H9 (cell line): ENCODE data around the gene CALR. TPM values are rescaled to one million over a fixed set of nuclear protein-coding genes. Genes with fewer than 3 reads are reported as not detected.
"Not testable (repeated sequence)": the region's sequence is repeated elsewhere in the genome, so short reads cannot be mapped to it uniquely, and the experiment has no call there.

ENCODE experiments used
- DNase-seq: peaks from one replicate; pipeline ENCODE4 v3.0.0-alpha.2; 2017
- H2AFZ ChIP-seq: one replicate; pipeline ENCODE4 v1.6.1; 2013; ENCODE audit warnings: mild to moderate bottlenecking, low read length, control low read depth, moderate library complexity
- H2AK5ac ChIP-seq: 2 replicates; pipeline ENCODE4 v1.6.1; 2013; ENCODE audit warnings: low read length, control low read depth, mixed read lengths; ENCODE audit not compliant: insufficient read length
- H2BK120ac ChIP-seq: one replicate; pipeline ENCODE4 v1.6.1; 2013; ENCODE audit warnings: low read depth, mild to moderate bottlenecking, low read length, control low read depth, inconsistent platforms; ENCODE audit not compliant: poor library complexity, severe bottlenecking
- H2BK12ac ChIP-seq: 2 replicates; pipeline ENCODE4 v1.6.1; 2013; ENCODE audit warnings: low read length, control low read depth, mixed read lengths, low read depth; ENCODE audit not compliant: insufficient read length
- H2BK15ac ChIP-seq: 2 replicates; pipeline ENCODE4 v1.6.1; 2013; ENCODE audit warnings: low read depth, low read length, control low read depth
- H2BK20ac ChIP-seq: one replicate; pipeline ENCODE4 v1.6.1; 2013; ENCODE audit warnings: low read depth, mild to moderate bottlenecking, low read length, control low read depth, inconsistent platforms; ENCODE audit not compliant: poor library complexity, severe bottlenecking
- H2BK5ac ChIP-seq: 2 replicates; pipeline ENCODE4 v1.6.1; 2013; ENCODE audit warnings: low read length, control low read depth, mixed read lengths; ENCODE audit not compliant: insufficient read length
- H3K14ac ChIP-seq: 2 replicates; pipeline ENCODE4 v1.6.1; 2013; ENCODE audit warnings: low read length, control low read depth; ENCODE audit not compliant: insufficient read depth
- H3K18ac ChIP-seq: 2 replicates; pipeline ENCODE4 v1.6.1; 2013; ENCODE audit warnings: low read depth, mild to moderate bottlenecking, mixed read lengths, low read length, control low read depth; ENCODE audit not compliant: insufficient read length
- H3K23ac ChIP-seq: 2 replicates; pipeline ENCODE4 v1.6.1; 2013; ENCODE audit warnings: low read length, control low read depth, mixed read lengths, low read depth; ENCODE audit not compliant: insufficient read length
- H3K23me2 ChIP-seq: 2 replicates; pipeline ENCODE4 v1.6.1; 2013; ENCODE audit warnings: low read depth, mild to moderate bottlenecking, mixed read lengths, low read length, control low read depth; ENCODE audit not compliant: insufficient read length, poor library complexity, severe bottlenecking
- H3K27ac ChIP-seq: 2 replicates; pipeline ENCODE4 v1.5.1; 2013; ENCODE audit warnings: low read length, control low read depth, mixed read lengths, low read depth; ENCODE audit not compliant: insufficient read length
- H3K27me3 ChIP-seq: 2 replicates; pipeline ENCODE4 v1.6.1; 2013; ENCODE audit warnings: low read length, control low read depth, inconsistent platforms; ENCODE audit not compliant: insufficient read depth
- H3K4ac ChIP-seq: 2 replicates; pipeline ENCODE4 v1.6.1; 2013; ENCODE audit warnings: low read depth, mild to moderate bottlenecking, control low read depth, inconsistent platforms, low read length, moderate library complexity
- H3K4me1 ChIP-seq: 2 replicates; pipeline ENCODE4 v1.6.1; 2013; ENCODE audit warnings: low read length, control low read depth, inconsistent platforms; ENCODE audit not compliant: insufficient read depth
- H3K4me2 ChIP-seq: 2 replicates; pipeline ENCODE4 v1.6.1; 2013; ENCODE audit warnings: low read length, control low read depth, mixed read lengths; ENCODE audit not compliant: insufficient read length, insufficient read depth
- H3K56ac ChIP-seq: 2 replicates; pipeline ENCODE4 v1.6.1; 2013; ENCODE audit warnings: low read depth, mild to moderate bottlenecking, mixed read lengths, low read length, control low read depth; ENCODE audit not compliant: insufficient read length
- H3K79me1 ChIP-seq: 2 replicates; pipeline ENCODE4 v1.6.1; 2013; ENCODE audit warnings: low read depth, mild to moderate bottlenecking, moderate library complexity, low read length, control low read depth, inconsistent platforms; ENCODE audit not compliant: insufficient read depth, poor library complexity, severe bottlenecking
- H3K79me2 ChIP-seq: 2 replicates; pipeline ENCODE4 v1.6.1; 2013; ENCODE audit warnings: low read length, control low read depth, inconsistent platforms; ENCODE audit not compliant: insufficient read depth
- H3K9ac ChIP-seq: 2 replicates; pipeline ENCODE4 v1.6.1; 2013; ENCODE audit warnings: low read length, control low read depth, mixed read lengths; ENCODE audit not compliant: insufficient read length; ENCODE audit errors: extremely low read depth
- H3K9me3 ChIP-seq: one replicate; pipeline ENCODE4 v1.6.1; 2013; ENCODE audit warnings: low read depth, low read length, inconsistent platforms; ENCODE audit not compliant: control insufficient read depth
- H3T11ph ChIP-seq: one replicate; pipeline ENCODE4 v1.6.1; 2013; ENCODE audit warnings: mild to moderate bottlenecking, low read length, control low read depth, inconsistent platforms
- H4K20me1 ChIP-seq: one replicate; pipeline ENCODE4 v1.6.1; 2013; ENCODE audit not compliant: control insufficient read depth, insufficient read length, insufficient read depth
- H4K5ac ChIP-seq: 2 replicates; pipeline ENCODE4 v1.6.1; 2013; ENCODE audit warnings: low read depth, mild to moderate bottlenecking, mixed read lengths, low read length, control low read depth; ENCODE audit not compliant: insufficient read length
- H4K8ac ChIP-seq: replicated peaks from 2 replicates; pipeline ENCODE4 v1.6.1; 2013; ENCODE audit warnings: low read length, control low read depth, mixed read lengths, low read depth; ENCODE audit not compliant: insufficient read length
- H4K91ac ChIP-seq: 2 replicates; pipeline ENCODE4 v1.6.1; 2013; ENCODE audit warnings: low read depth, mild to moderate bottlenecking, moderate library complexity, mixed read lengths, low read length, control low read depth; ENCODE audit not compliant: insufficient read length
- H3K27ac Mint-ChIP-seq, 3 experiments: 2 replicates in 2 of 3; 3 replicates in 1 of 3; pipeline ENCODE4 v1.8.0; 2020 to 2021; ENCODE audit warnings: mixed read lengths in 3 of 3, mild to moderate bottlenecking in 1 of 3, moderate library complexity in 1 of 3
- H3K27me3 Mint-ChIP-seq: 2 replicates; pipeline ENCODE4 v1.8.0; 2021; ENCODE audit warnings: low read depth, mild to moderate bottlenecking, moderate library complexity, mixed read lengths
- H3K36me3 Mint-ChIP-seq, 3 experiments: 2 replicates in 2 of 3; 3 replicates in 1 of 3; pipeline ENCODE4 v1.8.0; 2020 to 2021; ENCODE audit warnings: low read depth in 3 of 3, mixed read lengths in 3 of 3; ENCODE audit not compliant: insufficient read depth in 1 of 3
- H3K4me1 Mint-ChIP-seq, 2 experiments: 2 replicates each; pipeline ENCODE4 v1.8.0; 2020; ENCODE audit warnings: mixed read lengths in 2 of 2
- H3K4me3 Mint-ChIP-seq, 2 experiments: 2 replicates in 1 of 2; 3 replicates in 1 of 2; pipeline ENCODE4 v1.8.0; 2020 to 2021; ENCODE audit warnings: mild to moderate bottlenecking in 2 of 2, mixed read lengths in 2 of 2, moderate library complexity in 1 of 2
- H3K9me3 Mint-ChIP-seq, 2 experiments: 2 replicates in 1 of 2; 3 replicates in 1 of 2; pipeline ENCODE4 v1.8.0; 2020; ENCODE audit warnings: mild to moderate bottlenecking in 2 of 2, mixed read lengths in 2 of 2, moderate library complexity in 1 of 2
- WGBS: extraction: QIAGEN DNeasy Blood & Tissue Kit; methylation state at CpG from one replicate; pipeline ENCODE4 v1.1.7; 2013; ENCODE audit warnings: missing lambda C conversion rate, low lambda C conversion rate, mixed read lengths; ENCODE audit not compliant: insufficient read length; ENCODE audit errors: extremely low coverage; 5-methylcytosine and 5-hydroxymethylcytosine counted together
- total RNA-seq: library from RNA; stranded (reverse); gene quantifications from 2 replicates; pipeline ENCODE4 v1.2.1, GENCODE V29; 2021
- TF ChIP-seq, protein P1 (sequence below): fragments of 200-600 bp; sonication (generic); conservative IDR thresholded peaks from 3 replicates; pipeline ENCODE4 v1.8.0; 2021; ENCODE audit warnings: antibody characterized with exemption, mild to moderate bottlenecking

The CALR gene
- total RNA-seq, 1 experiment from 2014 or later: 887 TPM

- no CpG with 5 or more reads among the region's 17 CpGs for WGBS
- TF ChIP-seq, protein P1, sequence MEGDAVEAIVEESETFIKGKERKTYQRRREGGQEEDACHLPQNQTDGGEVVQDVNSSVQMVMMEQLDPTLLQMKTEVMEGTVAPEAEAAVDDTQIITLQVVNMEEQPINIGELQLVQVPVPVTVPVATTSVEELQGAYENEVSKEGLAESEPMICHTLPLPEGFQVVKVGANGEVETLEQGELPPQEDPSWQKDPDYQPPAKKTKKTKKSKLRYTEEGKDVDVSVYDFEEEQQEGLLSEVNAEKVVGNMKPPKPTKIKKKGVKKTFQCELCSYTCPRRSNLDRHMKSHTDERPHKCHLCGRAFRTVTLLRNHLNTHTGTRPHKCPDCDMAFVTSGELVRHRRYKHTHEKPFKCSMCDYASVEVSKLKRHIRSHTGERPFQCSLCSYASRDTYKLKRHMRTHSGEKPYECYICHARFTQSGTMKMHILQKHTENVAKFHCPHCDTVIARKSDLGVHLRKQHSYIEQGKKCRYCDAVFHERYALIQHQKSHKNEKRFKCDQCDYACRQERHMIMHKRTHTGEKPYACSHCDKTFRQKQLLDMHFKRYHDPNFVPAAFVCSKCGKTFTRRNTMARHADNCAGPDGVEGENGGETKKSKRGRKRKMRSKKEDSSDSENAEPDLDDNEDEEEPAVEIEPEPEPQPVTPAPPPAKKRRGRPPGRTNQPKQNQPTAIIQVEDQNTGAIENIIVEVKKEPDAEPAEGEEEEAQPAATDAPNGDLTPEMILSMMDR: no peak
- no peak for DNase-seq
These were observed 36.9 kb downstream of the CALR start for GRCh38 chr19:12975221-12975741.

DNA sequence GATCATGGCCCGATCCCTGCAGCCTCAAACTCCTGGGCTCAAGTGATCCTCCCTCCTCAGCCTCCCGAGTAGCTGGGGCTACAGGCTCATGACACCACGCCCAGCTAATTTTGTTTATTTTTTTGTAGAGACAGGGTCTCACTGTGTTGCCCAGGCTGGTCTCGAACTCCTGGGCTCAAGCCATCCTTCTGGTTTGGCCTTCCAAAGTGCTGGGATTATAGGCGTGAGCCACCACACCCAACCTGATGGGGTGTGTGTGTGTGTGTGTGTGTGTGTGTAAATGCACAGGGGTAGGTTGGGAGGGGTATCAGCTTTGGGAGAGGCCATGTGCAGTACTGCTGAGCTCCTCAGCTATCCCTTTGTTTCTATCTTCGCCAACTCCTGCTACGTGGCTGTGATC lies 37.7 kb downstream of the CALR start:
- H4K8ac ChIP-seq, H3K4ac ChIP-seq, H3K4me1 ChIP-seq, H3K79me2 ChIP-seq, H2BK120ac ChIP-seq, H3K56ac ChIP-seq, H2BK15ac ChIP-seq, H3T11ph ChIP-seq, H4K5ac ChIP-seq, H3K36me3 Mint-ChIP-seq, H4K91ac ChIP-seq, H3K9me3 Mint-ChIP-seq, DNase-seq, H2AK5ac ChIP-seq, H3K27ac ChIP-seq, H2BK5ac ChIP-seq, H3K27me3 ChIP-seq, H3K23ac ChIP-seq, H3K18ac ChIP-seq, H3K23me2 ChIP-seq, H3K79me1 ChIP-seq, H2BK20ac ChIP-seq, H3K4me2 ChIP-seq, H2AFZ ChIP-seq, H3K4me3 Mint-ChIP-seq, H3K27ac Mint-ChIP-seq, H3K4me1 Mint-ChIP-seq, H3K9ac ChIP-seq, H3K14ac ChIP-seq, H4K20me1 ChIP-seq, H3K9me3 ChIP-seq, H2BK12ac ChIP-seq: not testable (repeated sequence)
- H3K27me3 Mint-ChIP-seq: peaks cover 29% of the 10 kb centered on the region
- WGBS: no CpG with 5 or more reads among the region's 7 CpGs

More at GRCh38 chr19:12975221-12975741, 36.9 kb downstream of the CALR start:
- H3K4me1 ChIP-seq: no peaks in the 10 kb centered on the region
- H3K27me3 ChIP-seq: no peaks in the 10 kb centered on the region
- H3K79me1 ChIP-seq: no peaks in the 10 kb centered on the region
- peaks cover 35% of the 10 kb centered on the region for H3K27me3 Mint-ChIP-seq
- H3K23ac ChIP-seq: no peak overlapping the region
- H2BK20ac ChIP-seq: no peak overlapping the region
- H3K56ac ChIP-seq: no peak overlapping the region
- H3K79me2 ChIP-seq: no peaks in the 10 kb centered on the region
- no peak overlapping the region for H3K18ac ChIP-seq
- no peak overlapping the region for H3K4me2 ChIP-seq
- H2BK5ac ChIP-seq: no peak overlapping the region
- no peak overlapping the region for H3K14ac ChIP-seq
- no peak overlapping the region for H2AFZ ChIP-seq
- H3K23me2 ChIP-seq: no peaks in the 10 kb centered on the region
- no peak overlapping the region for H4K5ac ChIP-seq
- no peaks in the 10 kb centered on the region for H3K4me1 Mint-ChIP-seq
- no peak overlapping the region for H2BK15ac ChIP-seq
- H3K27ac Mint-ChIP-seq: no peak overlapping the region
- H3K27ac ChIP-seq: no peak overlapping the region
- no peaks in the 10 kb centered on the region for H3K9me3 ChIP-seq
- H3K4me3 Mint-ChIP-seq: no peak overlapping the region
- H3T11ph ChIP-seq: no peak overlapping the region
- H3K9me3 Mint-ChIP-seq: no peaks in the 10 kb centered on the region
- no peaks in the 10 kb centered on the region for H4K20me1 ChIP-seq
- no peak overlapping the region for H2BK12ac ChIP-seq
- H4K91ac ChIP-seq: no peak overlapping the region
- H3K4ac ChIP-seq: no peak overlapping the region
- no peak overlapping the region for H4K8ac ChIP-seq
- H2BK120ac ChIP-seq: no peak overlapping the region
- no peaks in the 10 kb centered on the region; a peak in 1 of 7 replicates for H3K36me3 Mint-ChIP-seq
- H2AK5ac ChIP-seq: no peak overlapping the region
- H3K9ac ChIP-seq: no peak overlapping the region
